Panc1 (cell line): ENCODE measurements around the gene ZC3H13. TPM values are rescaled to one million over a fixed set of nuclear protein-coding genes. Genes with fewer than 3 reads are reported as not detected.
A peak's percentile ranks its signal among the peaks of the same experiment; 100 is the strongest.

Experiments used
- ATAC-seq: fragments of 200-7000 bp; cut with Tn5 transposase; 2 replicates; pipeline ENCODE4 v1.9.1; 2020; ENCODE audit warnings: mild to moderate bottlenecking, moderate library complexity
- Bru-seq: library from RNA; stranded (reverse); fragments of 400-500 nt; gene quantifications from one replicate; lab custom pipeline; 2021; lab: Mats Ljungman, UMichigan
- BruChase-seq, 2 experiments: library from RNA; stranded (reverse); fragments of 400-500 nt; gene quantifications; one replicate each; lab custom pipeline; 2021; lab: Mats Ljungman, UMichigan
- BruUV-seq: library from RNA; stranded (reverse); fragments of 400-500 nt; replicated peaks from 2 replicates; lab custom pipeline; 2021; lab: Mats Ljungman, UMichigan
- CTCF ChIA-PET: fragments of 300-600 bp; sonication (Branson Sonifier 250); formaldehyde crosslinking; loops from one replicate; lab custom pipeline; 2022; ENCODE audit warnings: antibody characterized with exemption; lab: Charles Lee
- POLR2A ChIA-PET: fragments of 300-600 bp; sonication (Branson Sonifier 250); formaldehyde crosslinking; loops from one replicate; lab custom pipeline; 2022; ENCODE audit warnings: antibody characterized with exemption; lab: Charles Lee
- DNase-seq: peaks from one replicate; pipeline ENCODE4 v3.0.0-alpha.2; 2010; ENCODE audit warnings: low read depth, low spot score
- H3K27ac ChIP-seq: 2 replicates; pipeline ENCODE4 v1.5.1; 2011; ENCODE audit warnings: mild to moderate bottlenecking, low read length, inconsistent platforms
- H3K27me3 ChIP-seq: fragments of 200-500 bp; sonication (Bioruptor generic); 2 replicates; pipeline ENCODE4 v1.6.0; 2014; ENCODE audit warnings: low read length, inconsistent platforms; ENCODE audit not compliant: control insufficient read depth, insufficient read depth
- H3K36me3 ChIP-seq: fragments of 200-500 bp; sonication (Bioruptor generic); 2 replicates; pipeline ENCODE4 v1.5.1; 2014; ENCODE audit warnings: inconsistent platforms, mild to moderate bottlenecking, low read length, moderate library complexity; ENCODE audit not compliant: control insufficient read depth, insufficient read depth
- H3K4me1 ChIP-seq: 2 replicates; pipeline ENCODE4 v1.5.1; 2011; ENCODE audit warnings: inconsistent platforms, mild to moderate bottlenecking, low read length, moderate library complexity; ENCODE audit not compliant: control insufficient read depth, insufficient read depth
- H3K4me3 ChIP-seq, 2 experiments: 2 replicates each; pipeline ENCODE4 v1.5.1; 2011 to 2012; ENCODE audit warnings: low read depth in 2 of 2, low read length in 2 of 2, mild to moderate bottlenecking in 2 of 2, inconsistent platforms in 1 of 2, moderate library complexity in 1 of 2
- H3K9me3 ChIP-seq: fragments of 200-500 bp; sonication (Bioruptor generic); 2 replicates; pipeline ENCODE4 v1.5.1; 2014; ENCODE audit warnings: low read depth, mild to moderate bottlenecking, inconsistent platforms, low read length, moderate library complexity; ENCODE audit not compliant: control insufficient read depth, insufficient read depth
- CTCF ChIP-seq: fragments of 450-650 bp; IDR thresholded peaks from 2 replicates; pipeline ENCODE4 v1.5.1; 2017; ENCODE audit warnings: mild to moderate bottlenecking
- POLR2AphosphoS5 ChIP-seq: IDR thresholded peaks from 2 replicates; pipeline ENCODE4 v1.6.1; 2012; ENCODE audit warnings: mild to moderate bottlenecking, low read depth, low read length, moderate library complexity
- REST ChIP-seq, 2 experiments: IDR thresholded peaks; 2 replicates each; pipeline ENCODE4 v1.6.1; 2011 to 2012; ENCODE audit warnings: low read depth in 2 of 2, control low read depth in 1 of 2, low read length in 1 of 2, mild to moderate bottlenecking in 1 of 2, moderate library complexity in 1 of 2; ENCODE audit not compliant: insufficient read depth in 1 of 2
- SIN3A ChIP-seq: IDR thresholded peaks from 2 replicates; pipeline ENCODE4 v1.6.1; 2012; ENCODE audit warnings: low read depth, mild to moderate bottlenecking, low read length, moderate library complexity, borderline replicate concordance; ENCODE audit not compliant: insufficient read depth
- TCF7L2 ChIP-seq: IDR thresholded peaks from 2 replicates; pipeline ENCODE4 v1.6.1; 2011; ENCODE audit warnings: mild to moderate bottlenecking, low read depth, low read length, inconsistent platforms
- in situ Hi-C: cut with HindIII; loops from 2 replicates; pipeline ENCODE4 v1.10.0; 2016; ENCODE audit warnings: low sequenced_read_pairs, low pct_unique_long_range_greater_than_20kb
- intact Hi-C: fragments of 100-400 bp; cut with micrococcal nuclease; formaldehyde crosslinking; loops from one replicate; pipeline ENCODE4 v1.10.0; 2022; ENCODE audit not compliant: unreplicated experiment
- long read RNA-seq: library from polyadenylated mRNA; unstranded; transcript quantifications from one replicate; pipeline ENCODE4 v2.0.0, GENCODE V29; 2021; ENCODE audit not compliant: unreplicated experiment
- polyA plus RNA-seq: library from polyadenylated mRNA; unstranded; fragments of >200 nt; gene quantifications from one replicate; pipeline ENCODE4 v1.2.1, GENCODE V29; 2012; ENCODE audit warnings: missing spikeins; ENCODE audit not compliant: insufficient read length
- total RNA-seq: library from RNA; stranded (reverse); gene quantifications from one replicate; pipeline ENCODE4 v1.2.1, GENCODE V29; 2021; ENCODE audit not compliant: unreplicated experiment

Gene ZC3H13
- total RNA-seq (25.3 TPM), Bru-seq, nascent RNA (percentile 86 among the genes with signal in this experiment), BruChase-seq, experiment 1, labeled RNA remaining after a 2-hour chase (percentile 82 among the genes with signal in this experiment), BruChase-seq, experiment 2, labeled RNA remaining after a 6-hour chase (percentile 81 among the genes with signal in this experiment)
- 13.1 TPM for polyA plus RNA-seq
- long read RNA-seq, partial matches to known transcripts = 61 of 91 reads
- long read RNA-seq, other reads (novel, unspliced or antisense) = 30 of 91 reads

- ATAC-seq (peak; percentile 100), DNase-seq (peak; percentile 64)
- ChIA-PET POLR2A (interaction anchor here (0.6 to 0.7 kb wide), 3 partner anchors 15 to 430 kb away, joined by 3 to 5 read pairs (median 3); no protein-coding TSS in a partner anchor), CTCF (no interaction called here)
- BruUV-seq = no TSS peak
- H3K36me3 ChIP-seq = no peaks in the 10 kb centered on the region; the same call in 1 of the 2 replicates
- intact Hi-C loops (no loop called here), in situ Hi-C loops (no loop called here)
- peaks cover 9% of the 10 kb centered on the region; the same call in 1 of the 2 replicates for H3K4me1 ChIP-seq
- H3K4me3 ChIP-seq = peak within 1 kb of the TSS; percentile 89 to 90
- H3K27ac ChIP-seq = peak within 1 kb of the TSS; percentile 82
- TF ChIP-seq TCF7L2 = no peak
- TF ChIP-seq POLR2AphosphoS5 = peak; percentile 68
- 0 out of 2 replicates have a peak, but pooled peaks have one; percentile 51 for TF ChIP-seq SIN3A
- 0 out of 2 replicates have a peak, but pooled peaks have one; percentile 11 for TF ChIP-seq CTCF
- TF ChIP-seq REST (IDR thresholded peaks at IDR 0.05; ENCODE audit: insufficient read depth in 1 of 2, low read depth in 2 of 2, low read length in 1 of 2) = no peak
- no peaks in the 10 kb centered on the region for H3K9me3 ChIP-seq
- H3K27me3 ChIP-seq = no peaks in the 10 kb centered on the region
These were observed at the start of gene ZC3H13 for GRCh38 chr13:46052319-46053161. TSS of gene ZC3H13 (minus strand) at chr13:46052746. CDS start at chr13:46045507, 7,239 bp downstream.

- DNase-seq (no peak), ATAC-seq (no peak)
- no peaks in the 10 kb centered on the region for H3K36me3 ChIP-seq
- no peak overlapping the region for H3K4me3 ChIP-seq
- no peaks in the 10 kb centered on the region for H3K4me1 ChIP-seq
- CTCF ChIA-PET = no interaction called here
- in situ Hi-C loops (no loop called here), intact Hi-C loops (no loop called here)
- TF ChIP-seq TCF7L2 (no peak), REST (IDR thresholded peaks at IDR 0.05; ENCODE audit: insufficient read depth in 1 of 2, low read depth in 2 of 2, low read length in 1 of 2) (no peak), POLR2AphosphoS5 (no peak), CTCF (no peak), SIN3A (no peak)
- H3K27ac ChIP-seq = no peak overlapping the region
- no peaks in the 10 kb centered on the region for H3K27me3 ChIP-seq
- no peaks in the 10 kb centered on the region for H3K9me3 ChIP-seq
- POLR2A ChIA-PET = interaction anchor here (0.6 kb wide), 1 partner anchor 140 kb away, joined by 4 read pairs; no protein-coding TSS in a partner anchor
- no TSS peak for BruUV-seq
These were observed 49.7 kb upstream of the ZC3H13 start for GRCh38 chr13:46102255-46102605.
